Measurements from ENCODE around the gene MAGEA9B.

- TF ChIP-seq CTCF (IDR thresholded peaks at IDR 0.05) (no peak), POLR2A (IDR thresholded peaks at IDR 0.05) (no peak)
Observed at GRCh38 chrX:149569770-149570169, 17.5 kb downstream of the MAGEA9B start.
